Prostate gland (tissue), 2 donors: Measurements from ENCODE around the gene ZNF221.

ENCODE experiments used
- POLR2A ChIP-seq: fragments of 450-650 bp; IDR thresholded peaks from one replicate; pipeline ENCODE4 v1.6.1; 2016; ENCODE audit warnings: antibody characterized with exemption, mild to moderate bottlenecking
- POLR2AphosphoS5 ChIP-seq: sonication (generic); formaldehyde crosslinking; IDR thresholded peaks from one replicate; pipeline ENCODE4 v1.6.1; 2017; ENCODE audit warnings: antibody characterized with exemption
- TF ChIP-seq, protein P1 (sequence below), 4 experiments: fragments of 200-600 bp in 2 of 4; fragments of 450-650 bp in 2 of 4; sonication (generic) in 2 of 4; IDR thresholded peaks; 1 replicate in 3 of 4; 2 replicates in 1 of 4; pipeline ENCODE4 v1.5.1; 2016 to 2019; ENCODE audit warnings: antibody characterized with exemption in 4 of 4, mild to moderate bottlenecking in 2 of 4, moderate library complexity in 2 of 4

DNA sequence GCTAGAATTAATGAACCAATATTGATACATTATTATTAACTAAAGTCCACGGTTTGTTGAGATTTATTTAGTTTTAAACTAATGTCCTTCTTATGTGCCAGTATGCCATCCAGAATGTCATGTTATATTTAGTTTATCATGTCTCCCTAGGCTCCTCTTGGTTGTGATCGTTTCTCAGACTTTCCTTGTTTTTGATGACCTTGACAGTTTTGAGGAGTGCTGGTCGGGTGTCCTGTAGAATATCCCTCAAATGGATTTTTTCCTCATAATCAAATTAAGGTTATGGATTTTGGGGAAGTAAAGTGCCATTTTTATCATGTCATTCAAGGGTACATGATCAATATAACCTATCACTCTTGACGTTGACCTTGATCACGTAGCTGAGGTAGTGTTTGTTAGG lies 9.8 kb upstream of the ZNF221 start:
- TF ChIP-seq, protein P1, sequence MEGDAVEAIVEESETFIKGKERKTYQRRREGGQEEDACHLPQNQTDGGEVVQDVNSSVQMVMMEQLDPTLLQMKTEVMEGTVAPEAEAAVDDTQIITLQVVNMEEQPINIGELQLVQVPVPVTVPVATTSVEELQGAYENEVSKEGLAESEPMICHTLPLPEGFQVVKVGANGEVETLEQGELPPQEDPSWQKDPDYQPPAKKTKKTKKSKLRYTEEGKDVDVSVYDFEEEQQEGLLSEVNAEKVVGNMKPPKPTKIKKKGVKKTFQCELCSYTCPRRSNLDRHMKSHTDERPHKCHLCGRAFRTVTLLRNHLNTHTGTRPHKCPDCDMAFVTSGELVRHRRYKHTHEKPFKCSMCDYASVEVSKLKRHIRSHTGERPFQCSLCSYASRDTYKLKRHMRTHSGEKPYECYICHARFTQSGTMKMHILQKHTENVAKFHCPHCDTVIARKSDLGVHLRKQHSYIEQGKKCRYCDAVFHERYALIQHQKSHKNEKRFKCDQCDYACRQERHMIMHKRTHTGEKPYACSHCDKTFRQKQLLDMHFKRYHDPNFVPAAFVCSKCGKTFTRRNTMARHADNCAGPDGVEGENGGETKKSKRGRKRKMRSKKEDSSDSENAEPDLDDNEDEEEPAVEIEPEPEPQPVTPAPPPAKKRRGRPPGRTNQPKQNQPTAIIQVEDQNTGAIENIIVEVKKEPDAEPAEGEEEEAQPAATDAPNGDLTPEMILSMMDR (IDR thresholded peaks at IDR 0.05): no peak
- TF ChIP-seq POLR2A (no peak), POLR2AphosphoS5 (no peak)
